GM20431 (cell line): ENCODE measurements around the gene MRM3.
"Not testable (repeated sequence)": the region's sequence is repeated elsewhere in the genome, so short reads cannot be mapped to it uniquely, and the experiment has no call there.

Experiments used
- in situ Hi-C: fragments of 300-500 bp; cut with MseI, MboI; formaldehyde crosslinking; loops from one replicate; pipeline ENCODE4 v1.15.0; 2020; ENCODE audit warnings: low sequenced_read_pairs; ENCODE audit not compliant: unreplicated experiment

MRM3 gene

DNA sequence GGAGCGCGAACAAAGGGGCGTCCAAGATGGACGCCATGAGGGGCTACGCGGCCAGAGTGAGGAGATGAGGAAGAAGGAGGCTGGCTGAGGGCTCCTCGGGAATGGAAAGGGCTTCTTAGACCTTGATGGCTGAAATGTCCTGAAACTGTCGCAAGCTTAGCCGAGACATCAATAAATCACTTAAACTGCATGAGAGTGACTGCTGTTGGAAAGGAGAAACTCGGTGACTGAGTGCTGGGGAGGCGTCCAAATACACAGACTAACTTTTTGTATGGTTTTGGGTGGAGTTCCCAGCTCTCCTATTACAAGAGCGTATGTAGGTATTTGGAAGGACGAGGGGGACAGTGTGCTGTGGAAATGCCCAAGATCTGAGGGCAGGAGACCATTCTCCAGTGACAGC, 28.7 kb upstream of the MRM3 start:
- in situ Hi-C loops: no loop called here

GRCh38 chr17:755319-755961, 26.7 kb upstream of the MRM3 start:
- in situ Hi-C loops: not testable (repeated sequence)

GRCh38 chr17:756010-756567, 26.1 kb upstream of the MRM3 start:
- in situ Hi-C loops: not testable (repeated sequence)

DNA sequence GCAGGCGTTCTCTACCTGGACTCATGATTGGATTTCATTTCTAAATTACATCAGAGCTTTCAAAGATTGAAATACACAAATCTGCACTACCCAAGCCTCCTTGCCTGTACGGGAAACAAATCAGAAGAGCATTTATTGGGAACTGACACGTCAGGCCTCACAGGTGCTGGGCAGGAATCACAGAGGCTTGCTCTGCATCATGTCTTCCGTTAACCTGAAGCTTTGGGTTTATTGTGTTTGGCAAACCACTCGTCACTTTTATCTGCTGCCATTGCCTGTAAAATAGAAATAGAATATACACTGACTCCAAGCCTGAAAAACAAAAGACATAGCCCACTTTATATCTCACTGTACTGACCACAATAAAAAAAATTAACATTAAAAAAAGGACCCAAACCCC, 22.2 kb upstream of the MRM3 start:
- in situ Hi-C loops: no loop called here

DNA sequence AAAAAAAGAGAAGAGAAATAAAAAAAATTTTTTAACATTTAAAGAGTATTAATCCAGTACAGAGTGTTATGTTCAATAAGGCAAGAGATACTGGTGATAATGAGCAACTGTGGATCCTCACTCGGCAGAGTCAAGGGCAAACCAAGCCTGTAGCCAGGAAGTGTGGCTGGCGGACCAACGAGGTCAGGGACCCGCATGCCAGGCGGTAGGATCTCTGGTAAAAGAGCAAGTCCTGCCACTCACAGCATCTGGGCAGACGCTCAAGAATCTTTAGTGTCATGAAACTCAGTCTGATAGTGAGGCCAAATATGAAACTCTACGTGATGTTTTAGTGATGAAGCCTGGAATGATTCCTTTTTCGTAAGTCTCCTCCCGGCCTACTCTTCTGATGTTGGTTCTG, 21.8 kb upstream of the MRM3 start:
- in situ Hi-C loops: no loop called here

DNA sequence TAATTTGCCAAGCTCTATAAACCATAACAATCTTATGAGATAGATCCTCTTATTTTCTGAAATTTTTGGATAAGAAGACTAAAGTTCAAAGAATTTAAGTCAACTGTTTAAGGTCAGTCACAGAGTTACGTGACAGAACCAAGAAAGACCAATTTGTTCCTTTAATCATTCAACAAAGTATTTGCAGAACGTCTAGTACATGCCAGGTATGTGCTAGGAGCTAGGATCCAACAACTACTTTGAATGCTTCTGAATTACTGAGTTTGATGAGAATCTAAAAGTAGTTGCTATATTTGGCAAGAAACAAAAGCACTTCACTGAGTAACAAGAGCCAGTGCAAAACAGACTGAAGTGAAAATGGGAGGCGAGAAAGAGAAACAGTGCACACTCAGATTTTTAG, 15.1 kb upstream of the MRM3 start:
- in situ Hi-C loops: no loop called here

- in situ Hi-C loops: no loop called here
Observed at GRCh38 chr17:773016-773415, 9.1 kb upstream of the MRM3 start.

DNA sequence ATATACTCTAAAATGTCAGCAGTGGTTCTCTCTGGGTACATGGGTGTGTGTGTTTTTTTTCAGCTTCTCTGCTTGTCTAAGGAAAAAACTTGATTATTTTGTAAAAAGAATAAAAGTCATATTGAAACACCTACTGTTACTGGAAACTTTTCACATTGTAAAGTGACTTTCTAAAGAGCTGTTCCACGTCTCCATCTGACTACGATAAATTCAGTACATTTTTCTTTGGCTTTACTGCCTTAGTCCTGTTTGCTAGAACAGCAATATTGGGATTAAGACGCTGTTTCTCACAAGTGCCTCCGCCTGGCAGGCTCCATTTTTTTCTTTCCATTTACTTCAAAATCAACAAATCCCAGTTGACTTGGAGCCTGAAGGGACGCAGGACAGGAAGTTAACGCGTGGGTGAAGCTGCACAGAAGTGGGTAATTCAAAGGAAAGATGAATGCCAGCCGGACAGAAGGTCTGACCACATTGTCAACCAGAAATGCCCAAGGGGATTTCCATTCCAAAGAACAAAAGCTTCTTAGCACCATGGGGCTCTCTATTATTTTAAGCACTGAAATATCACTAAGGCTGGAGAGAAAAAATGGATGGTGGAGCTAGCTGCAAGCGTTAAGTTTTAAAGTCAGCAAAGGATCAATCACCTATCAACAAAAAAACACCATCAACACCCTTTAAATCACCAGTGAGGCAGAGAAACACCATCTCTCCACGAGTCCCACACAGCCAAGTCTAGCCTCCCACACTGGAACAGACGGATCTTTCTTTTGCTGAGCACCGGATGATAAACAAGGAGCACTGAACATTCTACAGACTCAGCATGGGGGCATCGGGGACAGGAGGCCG, 8.5 kb upstream of the MRM3 start:
- in situ Hi-C loops: no loop called here

DNA sequence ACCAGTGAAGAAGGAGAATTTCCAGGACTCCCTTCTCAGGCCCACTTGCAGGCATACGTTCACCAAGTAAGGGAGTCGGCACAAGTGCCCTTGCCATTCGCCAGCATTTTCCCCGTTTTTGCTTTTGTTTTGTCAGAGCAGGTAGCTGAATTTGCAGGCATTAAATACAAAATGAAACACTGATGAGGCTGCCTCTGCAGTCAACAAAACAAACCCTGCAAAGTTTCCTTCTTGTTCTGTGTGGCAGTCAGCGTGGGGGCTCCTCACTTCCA, 7.9 kb upstream of the MRM3 start:
- in situ Hi-C loops: no loop called here

- in situ Hi-C loops: no loop called here
Observed at GRCh38 chr17:778096-778495, 4.1 kb upstream of the MRM3 start.

GRCh38 chr17:784143-784542, 2.0 kb downstream of the MRM3 start:
- in situ Hi-C loops: no loop called here

DNA sequence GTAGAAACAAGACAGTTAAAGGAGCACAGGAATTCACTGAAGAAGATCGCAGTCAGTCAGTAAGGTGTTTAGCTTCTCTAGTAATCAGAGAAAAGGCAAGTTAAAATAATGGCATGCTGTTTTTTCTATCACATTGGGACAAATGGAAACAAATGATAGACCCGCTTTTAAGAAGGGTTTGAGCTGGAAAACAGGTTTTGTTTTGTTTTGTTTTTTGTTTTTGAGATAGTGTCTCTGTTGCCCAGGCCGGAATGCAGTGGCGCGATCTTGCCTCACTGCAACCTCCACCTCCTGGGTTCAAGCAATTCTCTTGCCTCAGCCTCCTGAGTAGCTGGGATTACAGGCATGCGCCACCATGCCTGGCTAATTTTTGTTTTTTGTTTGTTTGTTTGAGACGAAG, 3.7 kb downstream of the MRM3 start:
- in situ Hi-C loops: not testable (repeated sequence)

DNA sequence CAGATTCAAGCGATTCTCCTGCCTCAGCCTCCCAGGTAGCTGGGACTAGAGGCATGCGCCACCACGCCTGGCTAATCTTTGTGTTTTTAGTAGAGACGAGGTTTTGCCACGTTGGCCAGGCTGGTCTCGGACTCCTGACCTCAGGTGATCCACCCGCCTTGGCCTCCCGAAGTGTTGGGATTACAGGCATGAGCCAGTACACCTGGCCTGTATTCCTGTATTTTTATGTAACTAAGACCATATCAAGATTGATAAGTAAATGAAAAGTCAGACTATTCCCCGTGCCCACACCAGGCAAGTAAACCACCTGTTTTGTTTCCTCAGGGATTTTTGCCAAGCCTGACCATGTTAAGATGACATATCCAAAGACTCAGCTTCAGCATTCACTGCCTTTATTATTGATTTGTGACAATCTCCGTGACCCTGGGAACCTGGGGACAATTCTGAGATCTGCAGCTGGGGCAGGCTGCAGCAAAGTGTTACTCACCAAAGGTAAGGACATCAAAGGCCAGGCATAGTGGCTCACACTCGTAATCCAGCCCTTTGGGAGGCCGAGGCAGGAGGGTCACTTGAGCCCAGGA, 5.6 kb downstream of the MRM3 start:
- in situ Hi-C loops: no loop called here

GRCh38 chr17:788551-788950, 6.4 kb downstream of the MRM3 start:
- in situ Hi-C loops: no loop called here

DNA sequence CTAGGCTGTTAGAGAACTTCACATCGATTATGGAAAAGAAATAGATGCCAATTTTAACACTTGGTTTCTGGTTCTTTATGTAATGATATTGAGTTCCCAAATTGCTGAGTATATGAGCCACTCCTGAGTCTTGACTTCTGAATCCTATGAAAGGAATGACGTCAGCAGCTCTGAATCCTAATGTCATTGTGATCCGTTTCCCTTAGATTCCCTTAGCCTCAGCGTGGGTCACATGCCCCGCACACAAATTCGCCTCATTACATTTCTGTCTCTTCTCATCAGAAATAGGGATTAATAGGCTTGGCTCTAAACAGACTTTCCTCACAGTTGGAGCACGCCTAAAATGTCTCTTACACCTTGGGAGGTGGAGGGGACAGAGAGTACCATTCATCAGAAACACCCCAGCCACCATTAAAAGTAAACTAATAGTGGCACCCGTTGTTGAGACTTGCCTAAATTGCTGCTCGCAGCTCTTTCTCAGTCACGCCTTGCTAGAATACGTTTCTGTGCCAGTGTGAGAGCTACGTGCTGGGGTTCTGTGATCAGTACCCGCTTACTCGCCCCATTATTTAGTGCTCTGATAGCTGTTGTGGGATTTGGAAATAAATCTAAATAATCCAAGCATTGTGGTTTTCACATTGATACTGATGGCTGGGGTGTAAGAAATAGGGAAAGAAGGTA, 7.1 kb downstream of the MRM3 start:
- in situ Hi-C loops: no loop called here

GRCh38 chr17:789931-790873, 8.0 kb downstream of the MRM3 start:
- in situ Hi-C loops: loop anchor here (10.0 kb wide), 1 partner anchor 195 kb away; no protein-coding TSS in a partner anchor

GRCh38 chr17:790874-791247, 8.7 kb downstream of the MRM3 start:
- in situ Hi-C loops: loop anchor here (10.0 kb wide), 1 partner anchor 194 kb away; no protein-coding TSS in a partner anchor

GRCh38 chr17:791829-792228, 9.7 kb downstream of the MRM3 start:
- in situ Hi-C loops: loop anchor here (10.0 kb wide), 1 partner anchor 193 kb away; no protein-coding TSS in a partner anchor

- in situ Hi-C loops: loop anchor here (10.0 kb wide), 1 partner anchor 193 kb away; no protein-coding TSS in a partner anchor
Observed at GRCh38 chr17:792277-792676, 10.1 kb downstream of the MRM3 start.
